Hematopoietic multipotent progenitor cell treated with erythropoietin and hydrocortisone succinate and interleukin-3 and kit ligand, for 4 days (in vitro differentiated cells): ENCODE results near the gene CACNG5.

Experiments used
- DNase-seq: peaks from one replicate; pipeline ENCODE4 v3.0.0-alpha.2; 2015

The CACNG5 gene

DNA sequence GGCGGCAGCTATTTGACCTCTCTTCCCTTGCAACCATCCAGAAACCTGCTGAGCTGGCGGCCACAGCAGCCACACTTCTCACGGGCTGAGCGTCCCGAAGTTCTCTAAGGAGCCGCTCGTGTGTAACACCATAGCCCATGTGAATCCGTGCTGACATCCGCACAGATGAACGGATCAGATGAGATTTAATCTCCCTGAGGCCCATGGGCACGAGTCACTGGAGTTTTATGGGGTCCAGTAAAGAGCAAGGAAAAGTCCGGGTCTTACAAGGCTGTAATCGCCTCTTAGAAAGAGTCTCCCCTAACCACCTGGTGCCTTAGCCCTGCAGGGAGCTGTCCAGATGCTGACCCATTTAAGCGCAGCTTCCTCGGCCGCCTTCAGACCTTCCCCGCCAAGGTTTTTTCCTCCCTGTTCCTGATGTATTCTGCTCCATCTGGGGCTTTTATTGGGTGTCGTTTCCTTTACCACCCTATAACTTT, 5.5 kb upstream of the CACNG5 start:
- peak; percentile 73 for DNase-seq

DNA sequence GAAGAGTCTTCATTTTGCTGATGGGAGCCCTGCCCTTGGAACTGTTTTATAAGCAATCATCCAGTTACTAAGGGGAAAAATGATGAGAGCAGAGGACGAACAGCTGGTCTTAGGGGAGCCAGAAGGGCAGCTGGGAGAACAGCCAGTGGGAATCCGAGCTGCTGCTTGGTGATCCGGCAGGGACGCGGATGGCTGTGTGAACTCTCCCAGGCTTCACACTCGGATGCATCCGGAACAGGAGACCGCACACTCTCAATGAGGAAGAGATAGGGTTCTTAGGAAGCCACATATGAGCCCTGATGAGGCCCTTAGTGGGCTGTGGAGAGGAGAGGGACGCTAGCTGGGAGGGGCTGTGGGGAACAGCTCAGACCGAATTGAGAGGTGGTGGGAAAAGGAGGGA, 5.0 kb upstream of the CACNG5 start:
- peak; percentile 78 for DNase-seq

DNA sequence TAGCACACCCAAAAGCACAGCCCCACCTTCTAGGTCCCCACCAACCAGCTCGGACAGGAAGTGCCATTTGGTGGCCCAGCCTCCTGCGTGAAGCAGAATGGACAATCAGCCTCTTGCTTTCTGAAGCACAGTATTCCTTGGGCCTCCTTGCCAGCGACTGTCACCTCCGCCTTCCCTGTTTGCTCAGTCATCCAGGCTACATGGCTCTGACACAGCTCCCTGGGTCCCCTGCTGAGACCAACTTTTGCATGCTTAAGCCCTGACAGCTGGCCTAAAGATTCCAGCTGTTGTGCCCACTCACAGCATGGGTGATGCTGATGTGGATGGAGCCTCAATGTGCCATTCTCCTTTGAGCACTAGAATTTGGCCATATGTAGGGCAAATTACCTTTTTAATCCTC, 4.5 kb upstream of the CACNG5 start:
- no peak for DNase-seq

DNA sequence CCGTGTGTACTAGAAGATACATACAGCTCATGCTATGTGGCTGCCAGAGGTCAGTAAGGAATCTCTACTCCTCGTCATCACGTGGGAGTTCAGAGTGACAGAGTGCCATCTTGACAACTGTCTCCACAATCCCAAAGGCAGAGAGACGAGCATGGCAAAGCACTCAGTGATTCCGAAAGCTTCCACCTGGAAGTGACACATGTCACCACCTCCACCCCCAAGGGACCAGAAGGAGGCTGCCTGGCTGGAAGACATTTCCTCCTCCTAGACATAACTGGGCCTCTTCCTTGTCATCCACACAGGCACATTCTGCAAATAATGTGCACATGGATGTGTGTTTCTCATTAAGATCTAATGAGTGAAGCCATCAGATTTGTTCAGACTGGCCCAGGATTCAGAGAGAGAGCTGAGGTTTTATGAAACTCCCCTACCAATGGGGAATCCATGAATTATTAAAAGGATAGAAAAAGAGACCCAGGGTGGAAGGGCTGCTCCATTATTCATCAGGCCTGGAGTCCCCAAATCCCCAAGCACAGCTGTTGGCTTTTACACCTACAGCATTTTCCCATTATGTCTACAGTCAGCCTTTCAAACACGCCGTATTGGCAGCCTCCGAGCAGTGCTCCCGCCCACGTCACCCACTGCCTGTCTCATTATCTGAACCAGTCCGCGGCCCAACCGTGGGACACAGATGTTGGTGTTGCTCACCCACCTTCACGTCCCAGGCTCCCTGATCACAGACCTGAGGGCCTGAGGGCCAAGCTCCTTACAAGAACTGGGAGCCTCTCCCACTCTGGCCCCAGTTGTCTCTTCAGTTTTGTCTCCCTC, 3.3 kb upstream of the CACNG5 start:
- DNase-seq: no peak

DNA sequence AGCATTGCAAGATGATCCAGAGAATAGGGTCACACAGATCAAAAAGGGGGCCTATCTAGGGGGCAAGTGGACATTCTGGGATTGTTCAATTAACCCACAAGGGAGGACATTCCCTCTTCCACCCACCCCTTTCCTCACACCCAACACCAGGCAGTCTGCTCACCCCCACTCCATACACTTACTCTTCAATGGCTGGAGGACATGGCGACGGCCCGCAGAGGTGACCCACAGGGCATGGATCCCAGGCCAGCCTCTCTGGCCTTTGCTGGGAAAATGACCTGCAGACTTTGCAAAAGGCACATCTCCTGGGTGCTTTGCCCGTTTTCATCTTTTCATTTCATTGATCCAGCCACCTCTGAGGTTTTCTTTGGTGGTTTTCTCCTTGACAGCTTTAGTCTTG, 1.7 kb upstream of the CACNG5 start:
- no peak for DNase-seq

DNA sequence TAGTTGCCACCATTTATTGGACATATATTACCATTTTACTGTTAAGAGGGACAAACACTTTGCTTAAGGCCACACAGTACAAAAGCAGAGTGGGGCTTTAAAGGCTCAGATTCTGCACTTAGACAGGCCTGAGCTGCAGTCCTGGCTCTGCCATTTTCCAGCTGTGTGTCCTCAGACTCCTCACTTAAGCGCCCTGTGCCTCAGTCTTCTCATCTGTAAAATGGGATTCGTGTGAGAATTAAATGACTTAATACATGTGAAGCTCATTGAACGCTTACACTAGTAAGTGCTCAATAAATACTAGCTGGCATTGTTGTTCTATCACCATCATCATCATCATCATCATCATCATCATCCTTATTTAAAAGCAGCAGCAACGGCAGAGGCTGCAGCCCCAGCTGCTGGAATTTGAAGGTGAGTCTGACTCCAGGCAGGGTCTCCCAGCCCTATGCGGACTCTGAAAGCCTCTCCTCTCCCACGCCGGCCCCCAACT, 445 bp upstream of the CACNG5 start:
- DNase-seq: no peak

DNA sequence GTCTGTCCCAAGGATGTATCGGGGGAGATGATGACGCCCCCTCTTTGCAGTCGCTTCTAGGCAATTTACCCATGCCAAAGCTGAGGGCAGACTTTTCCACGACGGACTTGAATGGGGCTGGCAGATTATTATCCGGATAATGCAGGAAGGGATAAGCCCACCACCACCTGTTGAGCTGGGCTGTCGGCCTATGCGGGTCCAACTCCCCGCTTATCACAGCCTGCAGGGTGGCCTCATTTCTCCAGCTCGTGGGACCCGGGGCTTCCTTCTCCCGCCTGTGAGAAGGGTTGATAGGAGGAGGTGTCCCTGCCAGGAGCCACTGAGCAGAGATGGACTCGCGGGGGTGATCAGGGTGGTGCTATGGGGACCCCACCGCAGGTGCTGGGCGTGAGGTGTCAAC, 559 bp downstream of the CACNG5 start:
- no peak for DNase-seq

DNA sequence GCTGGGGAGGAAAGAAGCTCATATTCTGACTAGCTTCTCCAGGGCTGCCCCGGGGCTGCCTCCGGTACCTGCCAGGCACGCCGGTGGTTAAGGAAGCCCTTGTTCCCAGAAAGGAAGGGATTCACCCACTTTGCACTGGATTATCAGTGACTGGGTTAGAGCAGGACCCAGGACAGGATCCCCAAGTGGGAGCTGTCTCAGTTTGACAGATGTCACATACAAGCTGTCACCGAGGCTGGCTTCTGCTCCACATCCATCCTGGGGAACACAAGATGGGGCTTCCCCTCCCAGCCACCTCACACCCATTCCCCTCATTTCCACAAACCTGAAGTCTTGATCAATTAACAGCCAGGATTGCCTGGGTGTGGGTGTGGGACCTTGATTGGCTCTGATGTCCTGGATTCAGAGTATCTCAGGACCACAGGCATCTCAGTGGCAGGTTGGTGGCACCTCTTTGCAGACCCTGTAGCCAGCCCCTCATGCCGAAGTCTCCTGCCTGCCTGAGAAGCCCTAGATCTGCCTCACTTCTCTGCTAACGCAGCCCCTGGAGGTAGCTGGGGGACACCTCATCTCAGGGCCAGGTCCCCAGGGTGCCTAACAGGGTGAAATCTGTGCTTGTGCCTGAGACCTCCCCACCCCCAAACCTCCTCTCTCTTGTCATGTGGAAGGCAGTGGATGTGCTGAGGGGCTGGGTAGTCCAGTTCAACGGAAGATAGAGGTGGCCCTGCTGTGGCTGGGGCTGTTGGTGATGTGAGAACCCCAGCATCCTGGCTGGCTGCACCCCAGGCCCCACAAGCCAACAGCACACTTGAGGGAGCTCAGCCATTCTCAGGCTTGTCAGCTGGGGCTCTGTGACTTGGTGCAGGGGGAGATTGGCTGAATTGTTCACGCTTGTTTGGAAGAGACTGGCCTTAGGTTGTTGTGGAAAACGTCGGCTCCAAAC, 1.4 kb downstream of the CACNG5 start:
- DNase-seq: no peak

DNA sequence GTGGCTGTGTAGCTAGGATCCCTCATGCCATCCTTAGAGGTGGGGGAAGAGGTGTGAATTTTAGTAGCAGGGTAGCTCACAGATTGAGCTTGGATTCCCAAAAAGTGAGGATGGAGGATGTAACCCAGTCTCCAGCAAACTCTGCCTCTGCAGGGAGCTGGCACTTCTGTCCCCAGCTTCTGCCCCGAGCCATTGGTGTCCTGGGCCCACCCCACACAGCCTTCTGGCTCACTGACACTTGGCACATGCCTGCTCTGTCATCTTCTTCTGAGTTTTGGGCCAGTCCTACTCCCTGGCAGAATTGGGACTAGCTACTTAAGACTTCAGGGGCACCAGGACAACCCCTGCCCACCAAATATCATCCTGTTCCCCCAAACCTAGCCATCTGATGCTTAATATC, 2.3 kb downstream of the CACNG5 start:
- no peak for DNase-seq

DNA sequence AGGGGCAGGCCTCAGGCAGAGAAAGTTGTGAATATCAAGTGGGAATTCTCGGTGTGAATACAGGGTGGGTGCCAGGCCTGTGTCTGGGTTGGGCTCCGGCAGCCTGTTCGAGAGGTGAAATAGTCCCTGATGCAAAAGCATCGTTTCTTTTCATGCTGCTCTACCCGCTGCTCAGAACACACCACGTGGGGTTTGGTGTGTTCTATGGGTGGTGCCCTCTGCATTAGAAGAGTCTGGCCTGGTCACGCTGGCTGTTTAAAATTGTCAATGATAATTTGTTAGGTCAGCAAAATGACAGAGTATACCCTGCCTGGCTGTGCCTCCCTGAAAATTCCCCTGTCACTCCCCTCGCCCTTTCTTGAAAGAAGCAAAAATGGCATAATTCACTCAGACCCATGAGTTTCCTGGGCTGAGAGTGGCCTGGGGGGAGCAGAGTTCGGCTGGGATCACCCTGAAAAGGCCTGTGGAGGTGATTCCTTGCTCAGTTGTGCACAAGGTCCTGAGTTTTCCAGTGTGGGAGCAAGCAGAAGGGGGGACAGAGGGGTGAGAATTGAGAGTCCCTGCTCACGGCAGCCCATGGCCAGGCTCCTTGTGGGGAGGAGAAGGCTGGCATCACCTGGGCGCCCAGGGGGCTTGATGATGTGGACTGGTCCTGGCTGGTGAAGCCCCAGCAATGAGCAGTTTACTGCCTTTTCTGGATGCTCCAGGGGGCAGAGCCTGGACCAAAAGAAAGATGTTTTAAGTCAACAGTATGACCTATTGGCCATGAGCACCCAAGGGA, 3.2 kb downstream of the CACNG5 start:
- DNase-seq: no peak

DNA sequence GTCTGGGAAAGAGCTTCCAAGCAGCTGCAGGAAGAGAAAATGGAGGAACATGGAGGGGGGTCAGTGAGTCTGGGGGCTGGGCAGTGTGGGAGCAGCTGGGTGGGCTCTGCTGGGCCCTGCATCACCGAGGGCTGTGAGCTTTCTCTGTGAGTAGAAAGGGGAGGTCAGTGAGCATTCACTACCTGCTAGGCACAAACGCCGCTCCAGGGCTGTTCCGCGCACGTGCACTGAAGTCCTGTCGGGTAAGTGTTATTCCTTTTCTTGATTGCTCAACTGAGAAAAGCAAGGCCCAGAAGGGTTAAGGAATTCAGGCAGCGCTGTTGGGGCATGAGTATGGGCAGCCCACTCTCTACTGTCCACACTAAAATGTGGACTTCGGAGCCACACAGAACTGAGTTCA, 4.7 kb downstream of the CACNG5 start:
- DNase-seq: no peak

DNA sequence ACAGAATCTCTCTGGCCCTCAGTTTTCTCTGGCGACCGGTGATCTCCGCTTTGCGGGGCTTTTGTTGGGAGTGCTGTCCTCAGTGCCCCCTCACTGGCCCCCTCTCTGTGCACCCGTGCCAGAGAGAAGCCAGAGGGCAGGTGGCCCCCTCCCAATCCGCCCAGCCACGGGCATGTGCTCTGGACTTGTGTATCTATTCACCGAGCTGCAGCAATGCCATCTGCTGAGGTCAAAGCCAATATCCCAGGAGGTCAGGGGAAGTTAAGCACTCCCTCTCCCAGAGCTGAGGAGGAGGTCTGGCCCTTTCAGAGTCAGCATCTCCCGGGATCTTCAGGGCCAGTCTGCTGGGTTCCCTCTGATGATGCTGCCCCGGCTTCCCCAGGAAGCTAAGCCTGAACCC, 5.1 kb downstream of the CACNG5 start:
- DNase-seq: no peak

DNA sequence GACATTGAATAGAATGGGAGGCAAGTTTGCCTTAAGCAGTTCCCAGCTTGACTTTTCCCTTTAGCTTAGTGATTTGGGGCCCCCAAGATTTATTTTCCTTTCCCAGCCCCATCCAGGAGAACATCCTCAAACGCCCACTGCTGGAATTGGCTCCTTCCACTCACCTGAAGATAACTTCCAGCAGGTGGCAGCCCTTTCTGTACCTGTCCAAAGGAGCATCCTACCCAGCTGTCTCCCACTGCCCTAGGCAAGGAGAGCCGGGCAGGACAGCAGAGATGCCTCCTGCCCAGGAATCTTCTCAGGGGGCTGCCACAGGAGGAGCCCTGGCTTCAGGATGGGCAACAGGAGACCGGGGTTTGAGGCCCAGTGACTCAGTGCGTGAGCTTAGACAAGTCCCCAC, 6.4 kb downstream of the CACNG5 start:
- DNase-seq: no peak

DNA sequence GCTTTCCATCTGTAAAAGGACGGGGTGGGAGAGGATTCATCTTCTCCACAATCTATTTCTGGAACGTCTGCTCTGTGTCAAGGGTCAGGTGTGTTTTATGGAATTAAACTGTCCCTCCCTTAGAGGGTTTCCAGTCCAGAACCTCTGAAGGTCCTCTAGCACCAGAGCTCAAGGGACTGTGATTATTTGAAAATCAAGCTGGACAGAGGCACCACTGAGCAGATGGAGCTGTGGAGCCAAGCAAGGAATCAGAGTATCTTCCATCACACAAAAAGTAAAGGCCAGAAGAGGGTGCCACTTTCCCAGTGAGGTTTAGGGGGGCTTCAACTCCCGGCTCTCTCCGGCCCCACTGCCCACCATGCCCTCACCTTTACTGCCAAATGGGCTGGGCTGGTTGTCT, 6.8 kb downstream of the CACNG5 start:
- no peak for DNase-seq

DNA sequence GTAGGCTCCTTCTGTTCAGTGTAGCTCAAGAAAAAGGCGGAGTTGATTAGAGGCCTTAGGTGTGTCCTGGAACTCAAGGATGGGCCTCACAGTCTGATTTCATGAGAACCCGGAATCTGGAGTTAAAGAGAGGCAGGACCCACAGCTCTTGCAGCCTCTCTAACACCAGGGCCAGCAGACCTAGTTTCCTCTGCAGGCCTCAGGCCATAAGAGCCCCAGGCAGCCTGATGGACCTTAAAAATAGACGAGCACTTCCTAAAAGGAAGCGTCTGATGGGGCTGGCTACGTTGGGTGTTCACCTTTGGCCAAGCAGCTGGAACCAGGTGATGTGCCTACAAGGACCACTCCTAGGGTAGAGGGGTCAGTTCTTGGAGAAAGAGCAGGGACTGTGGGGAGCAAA, 7.6 kb downstream of the CACNG5 start:
- no peak for DNase-seq

DNA sequence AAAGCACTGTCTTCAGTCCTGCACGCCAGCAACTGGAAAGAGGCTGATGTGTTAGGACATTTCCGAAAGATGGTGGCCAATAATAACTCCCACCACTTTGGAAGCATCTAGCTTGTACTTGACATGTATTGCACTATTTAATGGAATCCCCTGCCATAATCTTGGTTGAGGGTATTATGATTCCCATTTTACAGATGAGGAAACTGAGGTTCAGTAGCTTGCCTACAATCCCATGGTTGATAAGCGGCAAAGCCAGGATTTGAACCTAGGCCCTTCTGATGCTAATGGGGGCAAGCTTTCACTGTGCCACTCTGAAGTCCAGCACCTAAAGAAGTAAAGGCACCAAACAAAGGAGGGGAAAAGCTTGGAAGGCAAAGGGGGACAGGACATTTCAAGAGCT, 8.0 kb downstream of the CACNG5 start:
- DNase-seq: no peak

DNA sequence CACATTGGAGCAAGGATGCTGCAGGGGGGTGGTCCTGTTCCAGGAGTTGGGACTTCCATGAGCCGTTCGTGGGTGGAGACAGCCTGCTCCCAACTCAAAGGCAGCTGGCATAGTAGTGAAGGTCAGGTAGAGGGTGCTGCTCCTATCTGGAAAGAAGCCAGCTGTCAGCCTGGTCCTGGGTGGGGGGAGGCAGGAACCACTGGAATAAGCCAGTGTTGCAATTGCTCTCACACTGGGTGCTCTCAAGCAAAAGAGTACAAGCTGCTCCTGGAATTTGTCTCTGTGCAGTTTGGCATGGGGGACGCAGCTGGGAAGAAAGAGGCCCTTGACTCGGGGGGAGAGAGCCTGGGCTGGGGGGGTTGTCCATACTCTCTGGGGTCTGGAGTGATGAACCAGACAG, 8.7 kb downstream of the CACNG5 start:
- DNase-seq: no peak

DNA sequence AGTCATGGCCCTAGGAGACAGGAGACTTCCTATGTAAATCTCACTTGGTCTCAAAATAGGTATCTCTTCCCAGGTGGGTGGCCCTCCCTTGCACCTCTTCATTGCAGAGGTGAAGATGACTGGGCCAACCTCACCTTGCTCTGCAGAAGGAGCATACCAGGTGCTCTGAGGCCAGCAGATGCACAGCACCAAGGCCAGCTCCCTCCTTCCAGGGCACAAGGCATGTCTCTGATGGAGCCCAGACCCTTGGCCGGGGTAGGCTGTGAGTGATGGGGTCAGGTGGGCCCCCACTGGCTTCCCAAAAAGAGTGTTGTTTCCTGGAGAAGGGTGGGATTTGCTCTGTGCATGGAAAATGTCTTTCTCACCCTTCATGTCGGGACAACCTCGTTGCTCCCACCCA, 12.8 kb downstream of the CACNG5 start:
- DNase-seq: no peak

DNA sequence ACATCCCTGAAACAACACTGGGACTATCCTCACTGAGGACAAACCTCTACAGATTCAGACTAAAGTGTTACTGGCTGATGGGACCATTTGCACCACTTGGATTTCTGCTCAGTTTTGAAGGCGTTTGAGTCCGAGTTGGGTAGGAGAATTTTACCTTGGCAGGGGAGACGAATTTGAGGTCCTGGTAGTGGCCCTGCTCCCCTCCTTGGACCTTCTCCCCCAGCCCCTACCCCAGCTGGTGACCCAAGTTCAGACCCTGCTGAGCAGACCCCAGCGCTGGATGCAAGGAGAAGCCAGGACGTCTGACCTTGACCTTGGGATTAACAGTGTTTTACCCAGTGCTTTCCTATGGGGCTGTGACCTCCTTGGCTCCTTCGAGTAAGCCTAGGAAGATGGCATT, 13.6 kb downstream of the CACNG5 start:
- DNase-seq: no peak

DNA sequence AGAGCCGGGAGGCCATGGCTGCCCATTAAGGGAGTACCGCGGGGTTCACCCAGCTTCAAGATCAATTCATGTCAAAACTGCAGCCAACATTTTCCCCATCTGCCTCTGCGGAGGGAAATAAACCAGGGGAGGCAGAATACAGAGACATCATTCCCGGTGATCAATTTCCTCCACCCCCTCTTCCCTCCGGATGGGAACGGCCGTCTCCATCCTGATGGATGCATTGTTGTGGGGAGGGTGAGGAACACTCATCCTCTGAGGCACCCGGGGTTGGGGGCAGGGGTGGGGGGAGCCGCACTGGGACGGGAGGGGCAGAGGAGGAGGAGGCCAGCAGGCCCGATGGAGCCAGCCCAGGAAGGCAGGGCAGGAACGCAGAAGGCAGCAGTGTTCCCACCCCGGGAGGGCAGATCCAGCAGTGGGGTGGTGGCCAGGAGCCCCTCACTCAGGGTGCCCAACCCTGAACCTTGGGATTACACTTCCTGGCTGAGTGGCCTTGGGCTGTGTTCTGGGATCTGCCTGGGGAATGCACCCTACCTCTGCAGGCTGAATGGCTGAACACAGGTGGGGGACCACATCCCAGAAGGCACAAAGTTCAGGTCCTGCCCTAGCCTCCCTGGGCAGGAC, 14.2 kb downstream of the CACNG5 start:
- DNase-seq: no peak

DNA sequence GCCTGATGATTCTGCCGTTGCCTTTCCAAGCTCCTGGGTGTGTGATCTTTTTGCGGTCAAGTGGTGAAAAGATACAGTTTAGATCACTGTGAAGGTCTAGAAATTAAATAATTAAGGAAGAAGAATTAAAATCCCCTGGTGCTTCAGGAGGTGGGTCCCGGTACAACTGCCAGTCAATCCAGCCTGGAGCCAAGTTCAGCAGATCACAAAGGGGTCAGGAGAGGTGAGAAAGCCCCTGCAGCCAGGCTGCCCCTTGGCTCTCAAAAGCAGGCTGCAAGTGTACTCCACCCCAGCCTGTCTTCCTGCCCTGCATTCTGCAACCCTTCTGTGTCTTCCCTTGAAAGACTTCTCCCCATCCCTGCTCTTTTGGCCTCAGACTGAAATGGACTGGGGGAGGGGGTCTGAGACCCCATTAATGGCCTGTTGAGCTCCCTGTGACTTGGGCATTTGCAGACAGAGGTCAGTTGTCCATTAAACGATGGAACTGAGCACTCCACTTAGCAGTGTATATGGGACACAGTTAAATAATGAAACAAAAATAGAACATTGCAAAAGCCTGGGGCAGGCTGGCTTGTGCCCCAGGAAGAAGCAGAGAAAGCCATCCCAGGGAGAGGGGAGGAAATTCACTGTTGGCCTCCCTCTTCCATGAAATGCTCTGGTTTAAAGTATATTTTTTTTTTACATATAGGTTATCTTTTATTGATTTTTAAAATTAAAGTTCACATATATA, 15.1 kb downstream of the CACNG5 start:
- DNase-seq: no peak

DNA sequence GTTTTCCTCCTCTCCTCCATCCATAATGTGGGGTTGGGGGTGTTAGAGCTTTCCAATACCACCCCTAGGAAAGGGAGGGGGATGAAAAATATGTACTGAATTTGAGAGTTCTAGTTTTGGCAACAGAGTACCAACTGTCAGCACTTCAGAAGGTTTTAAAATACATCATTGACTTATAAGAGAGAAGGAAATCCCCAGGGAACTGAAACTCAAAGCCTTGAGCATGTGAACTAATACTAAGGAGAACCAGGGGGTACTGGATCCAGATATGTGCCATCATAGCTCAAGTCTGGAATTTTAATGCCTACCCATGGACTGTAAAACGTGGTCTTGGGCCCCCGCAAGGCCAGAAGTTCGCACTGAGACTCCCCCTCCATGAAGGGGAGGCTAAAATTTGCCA, 15.8 kb downstream of the CACNG5 start:
- no peak for DNase-seq
